GM12878 (cell line): Measurements from ENCODE around the gene GGT5. TPM values are rescaled to one million over a fixed set of nuclear protein-coding genes. Genes with fewer than 3 reads are reported as not detected.

Source experiments
- ATAC-seq: fragments of 200-7000 bp; cut with Tn5 transposase; 3 replicates; pipeline ENCODE4 v1.9.1; 2020; ENCODE audit warnings: mild to moderate bottlenecking, moderate library complexity
- BruUV-seq: library from RNA; stranded (reverse); fragments of 400-500 nt; replicated peaks from 2 replicates; lab custom pipeline; 2021; lab: Mats Ljungman, UMichigan
- CTCF ChIA-PET: fragments of 300-600 bp; sonication (Branson Sonifier 250); formaldehyde crosslinking; extraction: SDS; loops from one replicate; lab custom pipeline; 2021; ENCODE audit warnings: inconsistent platforms; lab: Yijun Ruan, JAX
- POLR2A ChIA-PET: fragments of 350-600 bp; formaldehyde crosslinking; extraction: SDS; loops from one replicate; lab custom pipeline; 2021; ENCODE audit warnings: inconsistent platforms; lab: Charles Lee
- RAD21 ChIA-PET: fragments of 300-600 bp; sonication (Branson Sonifier 250); formaldehyde crosslinking; loops from one replicate; lab custom pipeline; 2023; ENCODE audit warnings: antibody characterized with exemption; ENCODE audit not compliant: unreplicated experiment; lab: Charles Lee
- SMC1A ChIA-PET: fragments of 300-600 bp; sonication (Branson Sonifier 250); formaldehyde crosslinking; loops from one replicate; lab custom pipeline; 2023; ENCODE audit not compliant: unreplicated experiment, uncharacterized antibody; lab: Charles Lee
- DNase-seq: peaks from one replicate; pipeline ENCODE4 v3.0.0-alpha.2; 2011; ENCODE audit warnings: low read depth, low spot score
- FAIRE-seq: peaks from 3 replicates; lab custom pipeline; 2011; peaks lifted over from hg19 to GRCh38; lab: Jason Lieb, UNC
- H2AFZ ChIP-seq: 2 replicates; pipeline ENCODE4 v1.6.0; 2011; ENCODE audit warnings: low read depth, low read length, control low read depth; ENCODE audit not compliant: control insufficient read depth
- H3K27ac ChIP-seq: 2 replicates; pipeline ENCODE4 v1.5.1; 2011; ENCODE audit warnings: control low read depth; ENCODE audit not compliant: control insufficient read depth, insufficient read depth
- H3K27me3 ChIP-seq, 2 experiments: replicated peaks in 1 of 2; 2 replicates each; pipeline versions ENCODE4 v1.6.0 to v1.6.1; 2011; ENCODE audit warnings: low read length in 1 of 2; ENCODE audit not compliant: control insufficient read depth in 2 of 2, insufficient read depth in 2 of 2
- H3K36me3 ChIP-seq, 2 experiments: 2 replicates each; pipeline ENCODE4 v1.5.1; 2011; ENCODE audit warnings: low read length in 1 of 2; ENCODE audit not compliant: control insufficient read depth in 2 of 2, insufficient read depth in 2 of 2
- H3K4me1 ChIP-seq: 2 replicates; pipeline ENCODE4 v1.6.1; 2011; ENCODE audit warnings: mild to moderate bottlenecking, low read length, moderate library complexity, mixed read lengths; ENCODE audit not compliant: control insufficient read depth, insufficient read depth
- H3K4me2 ChIP-seq: 2 replicates; pipeline ENCODE4 v1.6.0; 2011; ENCODE audit warnings: control low read depth; ENCODE audit not compliant: control insufficient read depth, insufficient read depth
- H3K4me3 ChIP-seq: fragments of 200-600 bp; sonication (generic); 2 replicates; pipeline ENCODE4 v1.5.1; 2016
- H3K79me2 ChIP-seq: 2 replicates; pipeline ENCODE4 v1.6.0; 2011; ENCODE audit warnings: low read length; ENCODE audit not compliant: control insufficient read depth, insufficient read depth
- H3K9ac ChIP-seq: 2 replicates; pipeline ENCODE4 v1.8.0; 2011; ENCODE audit warnings: low read length, control low read depth, mixed read lengths; ENCODE audit not compliant: control insufficient read depth, insufficient read depth
- H3K9me3 ChIP-seq: replicated peaks from 3 replicates; pipeline ENCODE4 v1.5.1; 2011; ENCODE audit warnings: mild to moderate bottlenecking, low read length; ENCODE audit not compliant: control insufficient read depth, insufficient read depth
- H4K20me1 ChIP-seq: 2 replicates; pipeline ENCODE4 v1.6.0; 2011; ENCODE audit not compliant: control insufficient read depth, insufficient read depth
- EED ChIP-seq: sonication (generic); IDR thresholded peaks from 2 replicates; pipeline ENCODE4 v1.6.1; 2016; ENCODE audit warnings: antibody characterized with exemption, low read depth
- HCFC1 ChIP-seq: fragments of 150-350 bp; IDR thresholded peaks from 2 replicates; pipeline ENCODE4 v1.6.1; 2014; ENCODE audit warnings: low read length
- IRF4 ChIP-seq: IDR thresholded peaks from 2 replicates; pipeline ENCODE4 v1.6.1; 2011; ENCODE audit warnings: low read depth, low read length
- RAD21 ChIP-seq: IDR thresholded peaks from 2 replicates; pipeline ENCODE4 v1.6.1; 2011; ENCODE audit warnings: mild to moderate bottlenecking, low read depth, low read length, moderate library complexity; ENCODE audit not compliant: insufficient read depth
- WGBS: methylation state at CpG from one replicate; pipeline ENCODE4 v1.1.6; 2016; ENCODE audit warnings: low lambda C conversion rate; ENCODE audit not compliant: insufficient replicate concordance, insufficient coverage; ENCODE audit errors: missing lambda C conversion rate; 5-methylcytosine and 5-hydroxymethylcytosine counted together
- in situ Hi-C: fragments of 300-500 bp; cut with MboI; formaldehyde crosslinking; loops from 9 replicates; pipeline ENCODE4 v1.14.3; 2018; ENCODE audit warnings: mixed read lengths
- intact Hi-C: fragments of 100-400 bp; cut with micrococcal nuclease; formaldehyde crosslinking; loops from one replicate; pipeline ENCODE4 v1.14.2; 2022; ENCODE audit not compliant: unreplicated experiment
- polyA plus RNA-seq, 11 experiments: library from polyadenylated mRNA; depleted of rRNA in 4 of 11; unstranded in 6 of 11; stranded (reverse) in 5 of 11; fragments of >200 nt; fragmentation: Nextera tagmentation in 4 of 11; fragmentation: Illumina TruSeq in 1 of 11; extraction: Ambion mirVana in 4 of 11; extraction: Trizol in 1 of 11; gene quantifications; 1 replicate in 1 of 11; 2 replicates in 10 of 11; pipeline versions ENCODE4 v1.2.1 to v1.2.3, GENCODE V29; 2011 to 2016; ENCODE audit warnings: inconsistent platforms in 2 of 11, missing spikeins in 2 of 11, low read depth in 1 of 11
- total RNA-seq, 4 experiments: library from RNA; depleted of rRNA in 3 of 4; stranded (reverse); fragments of >200 nt in 3 of 4; fragmentation: Illumina TruSeq in 1 of 4; extraction: Trizol in 1 of 4; gene quantifications; 2 replicates each; pipeline versions ENCODE4 v1.2.1 to v1.2.3, GENCODE V29; 2013 to 2021
- TF ChIP-seq, protein P1 (sequence below): fragments of 450-650 bp; formaldehyde crosslinking; IDR thresholded peaks from 2 replicates; pipeline ENCODE4 v1.4.0; 2022; ENCODE audit warnings: mild to moderate bottlenecking, moderate library complexity
- TF ChIP-seq, protein P2 (sequence below): fragments of 450-650 bp; IDR thresholded peaks from 2 replicates; pipeline ENCODE4 v1.6.1; 2017; ENCODE audit warnings: antibody characterized with exemption, mild to moderate bottlenecking, moderate library complexity

GGT5 gene
- total and polyA plus RNA-seq, 10 of the 15 experiments (the other 5 are each of a cell fraction or from before 2014, with no cell fraction given) = 0.34 TPM; not detected in 9

GRCh38 chr22:24230911-24231656, 13.8 kb downstream of the GGT5 start (continued):
- TF ChIP-seq, protein P1, sequence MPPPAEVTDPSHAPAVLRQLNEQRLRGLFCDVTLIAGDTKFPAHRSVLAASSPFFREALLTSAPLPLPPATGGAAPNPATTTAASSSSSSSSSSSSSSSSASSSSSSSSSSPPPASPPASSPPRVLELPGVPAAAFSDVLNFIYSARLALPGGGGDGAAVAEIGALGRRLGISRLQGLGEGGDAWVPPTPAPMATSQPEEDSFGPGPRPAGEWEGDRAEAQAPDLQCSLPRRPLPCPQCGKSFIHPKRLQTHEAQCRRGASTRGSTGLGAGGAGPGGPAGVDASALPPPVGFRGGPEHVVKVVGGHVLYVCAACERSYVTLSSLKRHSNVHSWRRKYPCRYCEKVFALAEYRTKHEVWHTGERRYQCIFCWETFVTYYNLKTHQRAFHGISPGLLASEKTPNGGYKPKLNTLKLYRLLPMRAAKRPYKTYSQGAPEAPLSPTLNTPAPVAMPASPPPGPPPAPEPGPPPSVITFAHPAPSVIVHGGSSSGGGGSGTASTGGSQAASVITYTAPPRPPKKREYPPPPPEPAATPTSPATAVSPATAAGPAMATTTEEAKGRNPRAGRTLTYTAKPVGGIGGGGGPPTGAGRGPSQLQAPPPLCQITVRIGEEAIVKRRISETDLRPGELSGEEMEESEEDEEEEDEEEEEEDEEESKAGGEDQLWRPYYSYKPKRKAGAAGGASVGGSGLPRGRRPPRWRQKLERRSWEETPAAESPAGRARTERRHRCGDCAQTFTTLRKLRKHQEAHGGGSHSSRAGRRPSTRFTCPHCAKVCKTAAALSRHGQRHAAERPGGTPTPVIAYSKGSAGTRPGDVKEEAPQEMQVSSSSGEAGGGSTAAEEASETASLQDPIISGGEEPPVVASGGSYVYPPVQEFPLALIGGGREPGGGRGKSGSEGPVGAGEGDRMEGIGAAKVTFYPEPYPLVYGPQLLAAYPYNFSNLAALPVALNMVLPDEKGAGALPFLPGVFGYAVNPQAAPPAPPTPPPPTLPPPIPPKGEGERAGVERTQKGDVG (CRISPR knock-in tag) = no peak

GRCh38 chr22:24225951-24226350, 18.9 kb downstream of the GGT5 start:
- RAD21 ChIA-PET = no interaction called here
- no peak for TF ChIP-seq RAD21
- TF ChIP-seq, protein P2, sequence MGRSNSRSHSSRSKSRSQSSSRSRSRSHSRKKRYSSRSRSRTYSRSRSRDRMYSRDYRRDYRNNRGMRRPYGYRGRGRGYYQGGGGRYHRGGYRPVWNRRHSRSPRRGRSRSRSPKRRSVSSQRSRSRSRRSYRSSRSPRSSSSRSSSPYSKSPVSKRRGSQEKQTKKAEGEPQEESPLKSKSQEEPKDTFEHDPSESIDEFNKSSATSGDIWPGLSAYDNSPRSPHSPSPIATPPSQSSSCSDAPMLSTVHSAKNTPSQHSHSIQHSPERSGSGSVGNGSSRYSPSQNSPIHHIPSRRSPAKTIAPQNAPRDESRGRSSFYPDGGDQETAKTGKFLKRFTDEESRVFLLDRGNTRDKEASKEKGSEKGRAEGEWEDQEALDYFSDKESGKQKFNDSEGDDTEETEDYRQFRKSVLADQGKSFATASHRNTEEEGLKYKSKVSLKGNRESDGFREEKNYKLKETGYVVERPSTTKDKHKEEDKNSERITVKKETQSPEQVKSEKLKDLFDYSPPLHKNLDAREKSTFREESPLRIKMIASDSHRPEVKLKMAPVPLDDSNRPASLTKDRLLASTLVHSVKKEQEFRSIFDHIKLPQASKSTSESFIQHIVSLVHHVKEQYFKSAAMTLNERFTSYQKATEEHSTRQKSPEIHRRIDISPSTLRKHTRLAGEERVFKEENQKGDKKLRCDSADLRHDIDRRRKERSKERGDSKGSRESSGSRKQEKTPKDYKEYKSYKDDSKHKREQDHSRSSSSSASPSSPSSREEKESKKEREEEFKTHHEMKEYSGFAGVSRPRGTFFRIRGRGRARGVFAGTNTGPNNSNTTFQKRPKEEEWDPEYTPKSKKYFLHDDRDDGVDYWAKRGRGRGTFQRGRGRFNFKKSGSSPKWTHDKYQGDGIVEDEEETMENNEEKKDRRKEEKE = no peak
- TF ChIP-seq IRF4 = no peak
- no peak for TF ChIP-seq EED
- TF ChIP-seq HCFC1 = no peak
- BruUV-seq = no TSS peak
- in situ Hi-C loops = no loop called here
- Histone ChIP-seq H3K4me2 (no peak overlapping the region), H4K20me1 (no peaks in the 10 kb centered on the region), H3K27ac (no peak overlapping the region), H3K79me2 (no peaks in the 10 kb centered on the region), H3K4me1 (no peaks in the 10 kb centered on the region), H3K9ac (no peak overlapping the region), H3K9me3 (peaks cover 3% of the 10 kb centered on the region; the same call in 1 of the 3 replicates), H3K27me3 (no peaks in the 10 kb centered on the region), H3K4me3 (no peak overlapping the region), H2AFZ (no peak overlapping the region), H3K36me3 (no peaks in the 10 kb centered on the region)
- POLR2A ChIA-PET = interaction anchor here (0.7 kb wide), 1 partner anchor 165 kb away, joined by 3 read pairs; no protein-coding TSS in a partner anchor
- CTCF ChIA-PET = interaction anchor here (1.4 to 2.1 kb wide), 2 partner anchors 9 to 36 kb away, joined by 3 to 6 read pairs; no protein-coding TSS in a partner anchor
- SMC1A ChIA-PET = no interaction called here
- 62% methylated on average over 13 of the region's 14 CpGs for WGBS
- FAIRE-seq (no peak), DNase-seq (no peak), ATAC-seq (no peak)
- intact Hi-C loops = no loop called here
